ENCODE data around the gene TNIK.
A peak's percentile ranks its signal among the peaks of the same experiment; 100 is the strongest.

Gene TNIK

DNA sequence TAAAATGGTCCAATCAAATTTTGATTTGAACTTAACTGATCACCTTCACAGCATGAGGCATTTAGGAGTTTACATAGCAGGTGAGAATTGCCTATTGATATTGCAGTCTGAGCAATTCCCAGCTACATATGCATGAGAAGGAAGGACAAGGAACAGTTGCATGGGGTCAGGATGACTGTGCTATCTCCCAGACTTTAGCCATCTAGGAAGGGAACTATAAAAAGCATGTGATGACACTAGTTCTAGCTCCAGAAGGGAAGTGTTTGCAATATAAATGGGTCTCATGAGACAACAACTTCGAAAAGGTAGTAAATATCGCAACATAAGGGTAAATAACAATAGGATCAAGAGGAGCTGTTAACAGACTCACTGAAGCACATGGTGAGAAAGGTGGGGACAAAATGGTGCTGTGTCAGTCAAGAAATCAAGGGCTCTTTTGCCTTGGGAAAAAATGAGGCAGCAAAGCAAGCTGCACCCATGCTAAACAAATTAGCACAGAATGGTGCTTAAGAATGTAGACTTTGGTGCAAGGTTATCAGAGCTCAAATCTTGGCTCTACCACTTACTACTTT, 343.3 kb downstream of the TNIK start:
- no peaks in the 10 kb centered on the region for H3K27me3 ChIP-seq (ENCODE audit: insufficient read depth, insufficient read length)
- TF ChIP-seq YY1 (IDR thresholded peaks at IDR 0.05; ENCODE audit: insufficient read depth, insufficient read length) = no peak
- no peak for TF ChIP-seq SUZ12 (IDR thresholded peaks at IDR 0.05; ENCODE audit: extremely low read depth, insufficient read depth, insufficient read length)
- TF ChIP-seq ZNF274 (IDR thresholded peaks at IDR 0.05; ENCODE audit: low read depth, low read length) = no peak
- no peaks in the 10 kb centered on the region for H3K4me1 ChIP-seq (ENCODE audit: insufficient read depth, insufficient read length)
- H3K9ac ChIP-seq (ENCODE audit: insufficient read length, low read depth) = no peak overlapping the region
- H3K4me3 ChIP-seq (ENCODE audit: insufficient read length, low read depth) = no peak overlapping the region
- peak; percentile 25 for DNase-seq (ENCODE audit: low read depth, low spot score)
- no peaks in the 10 kb centered on the region for H3K36me3 ChIP-seq (ENCODE audit: insufficient read depth, insufficient read length, low read length)
- no peaks in the 10 kb centered on the region for H3K9me3 ChIP-seq (ENCODE audit: insufficient read depth, low read length)

DNA sequence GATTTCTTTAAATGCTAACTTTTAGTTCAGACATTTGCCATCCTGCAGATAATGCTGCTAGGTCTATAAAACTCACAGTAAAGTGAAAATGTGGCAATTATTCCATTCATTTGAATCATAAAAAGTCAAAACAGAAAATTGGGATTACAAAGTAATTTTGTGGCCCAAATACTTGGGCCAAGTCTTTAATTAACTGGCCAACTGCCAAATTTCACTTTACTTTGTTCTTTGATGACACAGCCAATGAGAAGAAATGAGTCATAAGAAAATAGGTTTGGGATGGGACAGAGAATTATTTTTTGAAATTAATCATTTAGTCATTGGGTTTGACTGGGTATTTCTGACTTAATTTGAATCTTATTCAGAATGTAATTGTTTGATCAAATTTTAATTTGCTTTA, 343.8 kb downstream of the TNIK start:
- Histone ChIP-seq H3K9me3 (ENCODE audit: insufficient read depth, low read length) (no peaks in the 10 kb centered on the region), H3K4me1 (ENCODE audit: insufficient read depth, insufficient read length) (no peaks in the 10 kb centered on the region), H3K4me3 (ENCODE audit: insufficient read length, low read depth) (no peak overlapping the region), H3K9ac (ENCODE audit: insufficient read length, low read depth) (no peak overlapping the region), H3K27me3 (ENCODE audit: insufficient read depth, insufficient read length) (no peaks in the 10 kb centered on the region), H3K36me3 (ENCODE audit: insufficient read depth, insufficient read length, low read length) (no peaks in the 10 kb centered on the region)
- TF ChIP-seq YY1 (IDR thresholded peaks at IDR 0.05; ENCODE audit: insufficient read depth, insufficient read length) (no peak), SUZ12 (IDR thresholded peaks at IDR 0.05; ENCODE audit: extremely low read depth, insufficient read depth, insufficient read length) (no peak), ZNF274 (IDR thresholded peaks at IDR 0.05; ENCODE audit: low read depth, low read length) (no peak)
- no peak for DNase-seq (ENCODE audit: low read depth, low spot score)

DNA sequence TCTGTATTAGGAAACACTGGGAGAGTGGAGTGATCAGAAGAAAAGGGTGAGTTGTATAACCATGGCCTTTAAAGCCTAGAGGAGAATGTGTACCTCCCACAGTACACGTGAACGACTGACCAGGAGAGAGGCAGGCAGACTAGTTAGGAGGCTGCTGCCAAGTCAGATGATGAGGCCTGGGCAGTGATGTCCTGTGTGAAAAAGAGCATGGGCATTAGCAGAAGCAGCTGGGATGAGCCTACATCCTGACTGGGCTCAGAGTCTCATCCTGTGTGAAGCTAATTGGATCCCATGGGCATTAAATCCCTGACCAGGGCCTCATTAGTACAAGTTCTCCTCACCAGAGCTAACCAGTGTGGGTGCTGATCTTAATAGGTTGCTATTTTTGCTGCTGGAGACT, 344.5 kb downstream of the TNIK start:
- H3K9me3 ChIP-seq (ENCODE audit: insufficient read depth, low read length) = no peaks in the 10 kb centered on the region
- TF ChIP-seq ZNF274 (IDR thresholded peaks at IDR 0.05; ENCODE audit: low read depth, low read length) (no peak), YY1 (IDR thresholded peaks at IDR 0.05; ENCODE audit: insufficient read depth, insufficient read length) (no peak), SUZ12 (IDR thresholded peaks at IDR 0.05; ENCODE audit: extremely low read depth, insufficient read depth, insufficient read length) (no peak)

DNA sequence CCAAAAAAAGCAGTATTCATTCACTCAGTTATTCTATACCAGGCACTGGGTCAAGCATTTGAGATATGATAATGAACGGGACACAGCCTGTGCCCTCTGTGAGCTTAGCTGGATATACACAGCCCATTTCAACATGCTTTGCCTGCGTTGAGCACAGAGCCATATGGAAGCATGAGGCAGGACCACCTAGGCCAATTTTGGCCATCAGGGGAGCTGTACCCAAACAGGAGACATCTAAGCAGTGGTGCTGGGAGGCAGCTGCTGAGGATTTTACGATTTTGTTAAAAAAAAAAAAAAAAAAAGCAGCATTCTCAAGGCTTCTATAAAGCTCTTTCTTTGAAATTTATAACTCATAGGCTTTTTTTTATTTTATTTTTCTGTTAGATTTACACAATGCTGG, 346.5 kb downstream of the TNIK start:
- Histone ChIP-seq H3K9ac (ENCODE audit: insufficient read length, low read depth) (no peak overlapping the region), H3K4me3 (ENCODE audit: insufficient read length, low read depth) (no peak overlapping the region), H3K36me3 (ENCODE audit: insufficient read depth, insufficient read length, low read length) (no peaks in the 10 kb centered on the region), H3K4me1 (ENCODE audit: insufficient read depth, insufficient read length) (no peaks in the 10 kb centered on the region), H3K9me3 (ENCODE audit: insufficient read depth, low read length) (no peaks in the 10 kb centered on the region), H3K27me3 (ENCODE audit: insufficient read depth, insufficient read length) (no peaks in the 10 kb centered on the region)
- no peak for DNase-seq (ENCODE audit: low read depth, low spot score)
- TF ChIP-seq SUZ12 (IDR thresholded peaks at IDR 0.05; ENCODE audit: extremely low read depth, insufficient read depth, insufficient read length) = no peak
- no peak for TF ChIP-seq YY1 (IDR thresholded peaks at IDR 0.05; ENCODE audit: insufficient read depth, insufficient read length)
- no peak for TF ChIP-seq ZNF274 (IDR thresholded peaks at IDR 0.05; ENCODE audit: low read depth, low read length)

More for the DNA sequence above, 344.5 kb downstream of the TNIK start:
- no peaks in the 10 kb centered on the region for H3K4me1 ChIP-seq (ENCODE audit: insufficient read depth, insufficient read length)
- DNase-seq (ENCODE audit: low read depth, low spot score) = no peak
- H3K4me3 ChIP-seq (ENCODE audit: insufficient read length, low read depth) = no peak overlapping the region
- H3K9ac ChIP-seq (ENCODE audit: insufficient read length, low read depth) = no peak overlapping the region
- no peaks in the 10 kb centered on the region for H3K36me3 ChIP-seq (ENCODE audit: insufficient read depth, insufficient read length, low read length)
- no peaks in the 10 kb centered on the region for H3K27me3 ChIP-seq (ENCODE audit: insufficient read depth, insufficient read length)

DNA sequence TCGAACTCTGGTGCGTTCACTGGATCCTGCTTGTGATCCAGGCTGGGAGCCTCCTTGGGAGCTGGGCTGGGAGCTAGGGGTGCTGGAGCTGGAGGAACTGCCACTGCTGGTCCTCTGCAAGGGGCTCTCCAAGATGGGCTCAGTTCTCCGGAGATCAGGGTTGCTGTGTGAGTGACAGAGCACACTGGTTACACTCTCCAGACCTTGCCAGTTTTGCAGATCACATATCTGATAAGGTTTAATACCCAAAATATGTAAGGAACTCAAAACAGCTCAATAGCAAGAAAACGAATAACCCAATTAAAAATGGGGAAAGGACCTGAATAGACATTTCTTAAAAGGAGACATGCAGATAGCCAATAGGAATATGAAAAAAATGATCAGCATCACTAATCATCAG, 349.5 kb downstream of the TNIK start:
- Histone ChIP-seq H3K9me3 (ENCODE audit: insufficient read depth, low read length) (no peaks in the 10 kb centered on the region), H3K27me3 (ENCODE audit: insufficient read depth, insufficient read length) (no peaks in the 10 kb centered on the region), H3K4me1 (ENCODE audit: insufficient read depth, insufficient read length) (no peaks in the 10 kb centered on the region), H3K9ac (ENCODE audit: insufficient read length, low read depth) (no peak overlapping the region), H3K36me3 (ENCODE audit: insufficient read depth, insufficient read length, low read length) (no peaks in the 10 kb centered on the region), H3K4me3 (ENCODE audit: insufficient read length, low read depth) (no peak overlapping the region)
- no peak for TF ChIP-seq YY1 (IDR thresholded peaks at IDR 0.05; ENCODE audit: insufficient read depth, insufficient read length)
- no peak for TF ChIP-seq ZNF274 (IDR thresholded peaks at IDR 0.05; ENCODE audit: low read depth, low read length)
- no peak for TF ChIP-seq SUZ12 (IDR thresholded peaks at IDR 0.05; ENCODE audit: extremely low read depth, insufficient read depth, insufficient read length)
- DNase-seq (ENCODE audit: low read depth, low spot score) = no peak

DNA sequence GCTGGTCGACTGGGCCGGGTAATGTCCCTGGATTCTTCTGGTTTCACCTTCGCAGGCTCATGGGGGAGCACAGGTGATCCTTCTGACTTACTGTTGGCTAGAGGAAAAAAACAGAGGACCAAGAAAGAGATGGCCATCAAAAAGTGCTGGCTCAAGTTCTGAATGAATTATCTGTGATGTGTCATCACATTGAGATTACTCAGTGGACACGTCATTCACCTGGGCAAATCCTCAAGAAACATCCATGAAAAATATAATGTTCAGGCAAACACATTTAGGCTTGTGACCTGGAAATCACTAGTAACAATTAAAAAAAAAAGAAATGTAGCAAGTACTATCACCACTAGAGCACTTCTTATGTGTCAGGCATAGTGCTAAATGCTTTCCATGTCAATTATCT, 352.1 kb downstream of the TNIK start:
- H3K9me3 ChIP-seq (ENCODE audit: insufficient read depth, low read length) = no peaks in the 10 kb centered on the region
- H3K9ac ChIP-seq (ENCODE audit: insufficient read length, low read depth) = no peak overlapping the region
- no peaks in the 10 kb centered on the region for H3K36me3 ChIP-seq (ENCODE audit: insufficient read depth, insufficient read length, low read length)
- TF ChIP-seq YY1 (IDR thresholded peaks at IDR 0.05; ENCODE audit: insufficient read depth, insufficient read length) (no peak), ZNF274 (IDR thresholded peaks at IDR 0.05; ENCODE audit: low read depth, low read length) (no peak), SUZ12 (IDR thresholded peaks at IDR 0.05; ENCODE audit: extremely low read depth, insufficient read depth, insufficient read length) (no peak)
- no peak for DNase-seq (ENCODE audit: low read depth, low spot score)
- H3K27me3 ChIP-seq (ENCODE audit: insufficient read depth, insufficient read length) = no peaks in the 10 kb centered on the region
- H3K4me1 ChIP-seq (ENCODE audit: insufficient read depth, insufficient read length) = no peaks in the 10 kb centered on the region
- H3K4me3 ChIP-seq (ENCODE audit: insufficient read length, low read depth) = no peak overlapping the region

DNA sequence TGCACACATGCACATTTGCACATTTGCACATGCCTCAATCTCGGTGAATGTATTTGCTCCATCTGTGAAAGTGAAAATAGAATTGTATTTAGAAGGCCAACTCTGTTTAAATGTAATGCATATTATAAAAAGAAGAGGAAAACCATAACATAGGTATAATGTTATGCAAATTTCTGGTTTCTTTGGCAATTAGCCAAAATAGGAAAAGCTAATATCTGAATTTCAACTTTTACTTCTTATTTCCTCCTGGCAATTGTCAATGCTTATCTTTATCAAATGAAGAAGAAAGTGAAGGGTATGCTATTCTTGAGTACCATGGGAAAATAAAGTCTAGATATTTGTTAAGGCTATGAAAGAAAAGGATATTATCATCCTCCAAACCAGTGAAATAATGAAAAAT, 357.0 kb downstream of the TNIK start:
- DNase-seq (ENCODE audit: low read depth, low spot score) = no peak
- Histone ChIP-seq H3K9ac (ENCODE audit: insufficient read length, low read depth) (no peak overlapping the region), H3K4me1 (ENCODE audit: insufficient read depth, insufficient read length) (no peaks in the 10 kb centered on the region), H3K4me3 (ENCODE audit: insufficient read length, low read depth) (no peak overlapping the region), H3K27me3 (ENCODE audit: insufficient read depth, insufficient read length) (no peaks in the 10 kb centered on the region), H3K36me3 (ENCODE audit: insufficient read depth, insufficient read length, low read length) (no peaks in the 10 kb centered on the region), H3K9me3 (ENCODE audit: insufficient read depth, low read length) (no peaks in the 10 kb centered on the region)
- TF ChIP-seq ZNF274 (IDR thresholded peaks at IDR 0.05; ENCODE audit: low read depth, low read length) (no peak), SUZ12 (IDR thresholded peaks at IDR 0.05; ENCODE audit: extremely low read depth, insufficient read depth, insufficient read length) (no peak), YY1 (IDR thresholded peaks at IDR 0.05; ENCODE audit: insufficient read depth, insufficient read length) (no peak)
